ENCODE measurements around the gene CHD2.

The CHD2 gene

DNA sequence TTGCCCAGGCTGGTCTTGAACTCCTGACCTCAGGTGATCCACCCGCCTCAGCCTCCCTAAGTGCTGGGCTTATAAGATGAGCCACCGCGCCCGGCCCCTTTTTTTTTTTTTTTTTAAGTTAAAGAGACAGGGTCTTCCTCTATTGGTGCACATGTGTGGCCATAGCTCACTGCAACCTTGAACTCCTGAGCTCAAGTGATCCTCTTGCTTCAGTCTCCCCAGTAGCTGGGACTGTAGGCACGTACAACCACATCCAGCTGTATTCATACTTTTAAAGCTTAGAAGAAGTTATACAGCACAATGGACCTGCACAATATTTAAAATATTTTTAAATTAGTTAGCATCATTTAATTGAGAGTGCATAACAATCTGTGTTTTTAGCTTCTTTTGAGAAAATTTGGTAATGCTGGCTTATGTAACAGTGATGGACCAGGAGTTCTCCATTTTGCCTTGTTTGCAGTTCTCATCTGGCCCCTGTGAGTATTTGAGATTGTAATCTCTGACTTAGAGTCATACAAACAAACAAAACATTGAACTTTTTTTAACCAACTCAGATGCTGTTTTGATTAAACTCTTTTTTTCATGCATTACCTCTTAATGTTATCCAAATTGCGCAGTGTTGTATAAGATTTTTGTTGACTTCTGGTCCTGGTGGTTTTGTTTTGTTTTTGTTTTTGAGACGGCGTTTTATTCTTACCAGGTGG, 33.0 kb downstream of the CHD2 start:
- no peak for DNase-seq

DNA sequence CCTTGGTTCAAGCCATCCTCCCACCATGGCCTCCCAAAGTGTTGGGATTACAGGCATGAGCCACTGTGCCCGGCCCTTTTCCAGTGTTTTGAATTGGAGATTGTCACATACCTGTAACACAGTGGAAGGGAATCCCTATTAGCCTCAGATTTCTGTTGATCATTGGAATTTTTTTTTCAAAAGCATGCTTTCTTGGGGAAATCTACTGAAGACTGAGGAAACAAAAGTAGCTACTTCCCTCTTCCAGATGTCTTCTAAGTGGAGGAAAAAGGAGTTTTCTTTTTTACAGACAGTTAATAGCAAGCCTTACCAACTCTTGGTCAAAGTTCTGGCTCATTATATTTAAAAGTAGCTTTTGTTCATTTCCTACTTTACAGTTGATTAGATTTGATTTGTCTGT, 33.7 kb downstream of the CHD2 start:
- no peak for DNase-seq

DNA sequence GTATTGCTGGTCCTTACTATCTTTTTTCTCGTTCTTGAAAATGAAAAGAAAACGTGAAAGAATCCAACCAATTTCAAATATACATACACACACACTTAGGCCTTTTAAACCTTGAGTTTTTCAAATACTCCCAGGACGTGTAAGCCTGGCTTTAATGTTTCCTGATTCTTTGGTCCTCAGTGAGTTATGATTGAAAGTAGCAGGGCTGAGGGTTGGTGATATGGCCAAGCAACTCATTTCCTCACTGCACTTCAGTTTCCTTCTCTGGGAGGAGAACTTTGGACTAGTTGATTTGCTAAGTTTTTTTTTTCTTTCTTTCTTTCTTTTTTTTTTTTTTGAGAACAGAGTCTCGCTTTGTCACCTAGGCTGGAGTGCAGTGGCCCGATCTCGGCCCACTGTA, 34.6 kb downstream of the CHD2 start:
- DNase-seq: no peak

DNA sequence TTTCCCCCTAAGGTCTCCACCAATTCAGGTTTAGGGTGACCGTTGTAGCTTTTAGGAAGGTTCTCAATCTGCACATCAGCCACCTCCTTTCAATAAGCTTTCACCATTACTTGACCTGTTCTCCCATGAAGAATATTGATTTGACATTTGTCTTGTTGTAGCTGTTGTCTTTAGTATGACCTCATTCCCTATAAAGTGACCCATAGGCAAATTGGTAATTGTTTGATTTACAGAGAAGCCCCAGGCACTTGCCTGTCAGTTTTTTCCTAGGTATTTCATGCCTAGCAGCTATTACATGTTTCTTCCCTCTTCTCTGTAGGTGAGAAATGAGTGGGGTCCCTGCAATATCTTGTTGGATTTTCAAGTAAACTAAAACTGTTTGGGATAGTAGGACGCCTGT, 36.0 kb downstream of the CHD2 start:
- DNase-seq: no peak

DNA sequence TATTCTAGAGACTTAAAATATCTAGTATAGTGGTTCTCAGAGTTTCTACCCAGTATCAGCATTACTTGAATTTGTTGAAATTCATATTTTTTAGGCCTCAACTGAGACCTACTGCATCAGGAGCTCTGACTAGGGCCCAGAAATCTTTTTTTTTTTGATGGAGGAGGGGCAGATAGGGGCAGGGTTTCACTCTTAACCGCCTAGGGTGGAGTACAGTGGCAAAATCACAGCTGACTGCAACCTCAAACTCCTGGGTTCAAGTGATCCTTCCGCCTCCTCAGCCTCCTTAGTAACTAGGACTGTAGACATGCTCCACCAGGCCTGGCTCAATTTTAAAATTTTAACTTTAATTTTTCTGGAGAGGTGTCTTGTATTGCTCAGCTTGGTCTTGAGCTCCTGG, 36.6 kb downstream of the CHD2 start:
- DNase-seq: no peak

DNA sequence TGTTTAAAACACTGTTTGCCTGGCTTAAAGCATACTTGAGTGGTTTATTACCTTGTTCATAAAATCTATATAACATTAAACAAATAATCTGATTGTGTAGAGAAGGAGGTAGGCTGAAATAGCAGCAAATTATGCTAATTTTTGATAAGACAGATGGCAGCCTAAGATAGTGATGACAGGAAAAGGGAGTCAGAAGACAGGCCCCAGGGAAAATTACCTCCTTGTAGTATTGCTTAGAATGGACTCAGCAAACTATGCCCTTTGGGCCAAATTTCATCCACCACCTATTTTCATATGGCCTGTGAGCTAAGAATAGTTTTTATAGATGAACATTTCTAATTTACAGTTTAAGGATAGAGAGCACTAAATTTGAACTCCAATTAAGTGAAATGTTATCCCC, 37.8 kb downstream of the CHD2 start:
- no peak for DNase-seq

DNA sequence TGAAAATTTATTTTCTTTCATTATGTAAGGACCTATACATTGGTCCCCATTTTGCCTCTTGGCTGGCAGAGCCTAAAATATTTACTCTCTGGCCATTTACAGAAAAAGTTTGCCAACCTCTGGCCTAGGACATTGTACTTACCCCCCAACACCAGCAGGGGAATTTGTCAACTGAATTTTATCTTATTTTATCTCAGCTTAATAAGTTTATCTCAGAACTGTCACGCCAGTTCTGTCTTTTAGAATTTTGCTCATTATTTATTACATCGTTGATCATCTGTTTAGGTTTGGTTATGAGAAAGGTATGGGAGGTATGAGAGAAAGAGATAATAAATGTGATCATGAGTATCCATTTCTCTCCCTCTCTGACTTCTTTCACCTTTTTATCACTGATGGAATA, 38.3 kb downstream of the CHD2 start:
- no peak for DNase-seq

DNA sequence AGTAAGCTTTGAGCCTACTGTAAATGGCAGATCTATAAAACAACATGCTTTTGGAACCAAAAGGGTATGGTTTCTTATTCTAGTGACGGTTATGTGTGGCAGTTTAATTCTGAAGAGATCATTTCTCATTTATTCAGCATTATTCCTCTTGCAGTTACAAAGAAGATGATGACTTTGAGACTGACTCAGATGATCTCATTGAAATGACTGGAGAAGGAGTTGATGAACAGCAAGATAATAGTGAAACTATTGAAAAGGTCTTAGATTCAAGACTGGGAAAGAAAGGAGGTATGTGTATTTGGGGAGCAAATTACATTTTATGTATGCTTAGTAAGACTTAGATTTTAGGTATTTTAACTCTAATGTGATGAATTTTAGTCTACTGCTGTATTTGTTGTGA, 41.5 kb downstream of the CHD2 start:
- DNase-seq: no peak

DNA sequence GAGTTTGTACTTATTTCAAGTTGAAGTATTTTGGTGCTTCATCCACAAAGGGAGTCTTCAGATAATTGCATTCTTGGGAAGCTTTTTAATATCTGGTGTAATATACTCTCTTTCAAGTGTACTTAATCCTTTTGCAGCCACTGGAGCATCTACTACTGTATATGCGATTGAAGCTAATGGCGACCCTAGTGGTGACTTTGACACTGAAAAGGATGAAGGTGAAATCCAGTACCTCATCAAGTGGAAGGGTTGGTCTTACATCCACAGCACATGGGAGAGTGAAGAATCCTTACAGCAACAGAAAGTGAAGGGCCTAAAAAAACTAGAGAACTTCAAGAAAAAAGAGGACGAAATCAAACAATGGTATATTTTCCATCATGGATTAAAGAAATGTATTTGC, 42.6 kb downstream of the CHD2 start:
- DNase-seq: no peak

DNA sequence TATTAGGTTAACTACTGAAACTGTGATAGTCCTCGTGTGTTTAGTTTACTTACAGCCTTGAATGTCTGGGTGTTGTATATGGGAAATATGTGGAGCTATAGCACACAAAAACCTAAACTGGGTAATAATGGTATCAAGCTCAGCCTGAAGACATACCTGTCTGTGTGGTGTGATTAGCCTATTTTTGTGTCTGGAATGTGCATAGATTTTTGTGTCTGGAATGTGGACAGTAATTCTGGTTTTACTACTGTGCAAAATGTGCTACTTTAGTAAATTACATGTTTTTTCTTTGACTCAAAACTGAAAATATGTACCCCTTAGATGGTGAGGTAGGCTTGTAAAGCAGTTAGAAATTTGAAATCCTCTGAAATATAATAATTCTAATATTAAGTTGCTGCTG, 43.5 kb downstream of the CHD2 start:
- no peak for DNase-seq

DNA sequence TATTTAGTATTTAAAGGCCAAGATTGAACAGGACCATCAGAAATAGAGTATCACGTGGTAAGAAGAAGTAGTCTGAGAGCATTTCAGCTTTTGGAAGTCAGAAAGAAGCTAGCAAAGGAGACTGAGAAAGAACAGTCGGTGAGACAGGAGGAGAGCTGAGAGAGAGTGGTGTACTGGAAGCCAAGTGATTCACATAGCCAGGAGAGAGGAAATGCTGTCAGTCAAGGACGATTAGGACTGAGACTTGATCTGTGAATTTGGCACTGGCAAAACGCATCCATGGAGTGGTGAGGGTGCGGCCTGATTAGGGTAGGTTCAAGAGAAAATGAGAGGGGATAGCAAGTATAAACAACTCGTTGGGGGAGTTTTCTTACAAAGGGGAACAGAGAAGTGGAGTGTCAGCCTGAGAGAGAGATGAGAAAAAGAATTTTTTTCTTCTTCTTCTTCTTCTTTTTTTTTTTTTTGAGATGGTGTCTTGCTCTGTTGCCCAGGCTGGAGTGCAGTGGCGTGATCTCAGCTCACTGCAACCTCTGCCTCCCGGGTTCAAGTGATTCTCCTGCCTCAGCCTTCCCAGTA, 44.9 kb downstream of the CHD2 start:
- DNase-seq: no peak

DNA sequence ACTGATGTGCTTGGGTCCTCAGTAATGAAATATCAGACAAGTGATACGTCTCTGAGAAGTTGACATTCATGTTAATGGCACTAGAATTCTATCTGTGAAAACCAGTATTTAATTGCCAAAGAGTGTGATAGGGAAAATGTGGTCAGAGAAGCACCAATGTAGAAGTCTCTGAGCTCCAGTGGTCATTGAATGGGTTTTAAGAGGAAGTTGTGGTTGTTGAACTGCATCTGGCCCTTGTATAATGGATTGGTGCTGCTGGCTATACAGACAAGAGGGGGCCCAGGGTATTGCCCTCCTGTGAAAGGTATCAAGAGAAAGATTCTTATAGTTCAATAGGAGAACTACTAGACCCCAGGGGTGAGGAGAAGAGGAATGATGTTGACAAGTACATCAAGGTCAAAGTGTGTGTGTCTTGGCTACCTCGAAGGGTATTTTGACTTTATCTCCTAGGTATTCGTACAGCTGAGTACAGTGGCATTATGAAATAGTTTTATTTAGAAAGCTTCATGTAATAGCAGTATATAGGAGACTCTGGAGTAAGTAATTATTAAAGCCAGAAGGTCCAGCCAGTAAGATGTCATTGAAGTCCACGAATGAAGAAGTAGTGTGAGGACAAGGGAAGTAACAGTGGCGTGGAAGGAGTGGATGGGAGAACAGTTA, 47.1 kb downstream of the CHD2 start:
- DNase-seq: no peak

DNA sequence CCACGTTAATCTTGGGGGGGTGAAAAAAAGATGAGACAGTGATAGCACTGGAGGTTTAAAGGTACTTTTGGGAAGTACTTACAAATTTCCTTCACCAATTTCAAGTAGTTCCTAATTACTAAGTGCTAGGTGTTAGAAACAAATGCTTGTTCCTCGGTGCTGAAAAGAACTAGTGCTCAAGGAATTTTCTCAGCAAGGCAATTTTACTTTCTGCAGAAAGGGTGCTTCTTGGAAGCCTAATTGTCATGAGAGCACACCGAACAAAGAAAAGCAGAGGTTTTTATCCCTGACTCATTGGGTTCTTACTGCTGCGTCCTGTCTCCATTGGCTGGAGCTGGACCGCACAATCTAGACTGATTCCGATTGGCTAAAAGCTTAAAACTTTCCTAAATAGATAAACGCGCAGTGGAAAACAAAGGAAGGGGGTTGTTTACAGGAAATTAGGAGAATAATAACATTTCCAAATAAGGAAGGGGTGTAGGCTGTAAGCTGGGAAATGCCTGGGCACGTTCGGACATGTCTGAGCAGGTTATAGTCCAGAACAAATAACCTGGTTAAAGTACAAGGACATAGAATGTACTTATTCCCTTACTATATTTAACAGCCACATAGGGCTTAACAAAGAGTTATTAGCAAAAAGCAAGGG, 49.6 kb downstream of the CHD2 start:
- no peak for DNase-seq

DNA sequence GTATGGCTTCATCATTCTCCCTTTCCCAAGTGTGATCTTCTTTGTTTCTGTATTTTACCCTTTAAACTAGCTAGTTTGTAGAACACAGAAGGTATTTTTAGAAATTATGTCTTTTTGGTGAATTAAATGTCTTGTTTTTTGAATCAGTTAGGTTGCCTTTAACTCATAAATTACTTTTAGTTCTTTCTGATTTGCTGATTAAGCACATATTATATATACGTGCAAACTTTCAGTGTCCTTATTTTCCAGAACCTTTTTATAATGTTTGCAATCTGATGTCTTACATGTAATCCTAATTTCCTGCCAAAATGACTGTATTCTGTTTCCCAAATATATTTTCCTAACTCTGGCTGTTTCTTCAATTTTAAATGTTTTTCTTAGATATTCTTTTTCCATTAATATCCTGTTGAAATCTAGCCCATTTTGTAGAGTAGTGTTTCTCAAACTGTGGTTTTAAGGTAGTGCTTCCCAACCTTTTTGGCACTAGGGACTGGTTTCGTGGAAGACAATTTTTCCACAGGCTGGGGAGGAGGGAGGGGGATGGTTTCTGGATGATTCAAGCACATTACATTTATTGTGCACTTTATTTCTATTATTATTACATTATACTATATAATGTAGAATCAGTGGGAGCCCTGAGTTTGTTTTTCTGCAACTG, 51.8 kb downstream of the CHD2 start:
- DNase-seq: no peak

DNA sequence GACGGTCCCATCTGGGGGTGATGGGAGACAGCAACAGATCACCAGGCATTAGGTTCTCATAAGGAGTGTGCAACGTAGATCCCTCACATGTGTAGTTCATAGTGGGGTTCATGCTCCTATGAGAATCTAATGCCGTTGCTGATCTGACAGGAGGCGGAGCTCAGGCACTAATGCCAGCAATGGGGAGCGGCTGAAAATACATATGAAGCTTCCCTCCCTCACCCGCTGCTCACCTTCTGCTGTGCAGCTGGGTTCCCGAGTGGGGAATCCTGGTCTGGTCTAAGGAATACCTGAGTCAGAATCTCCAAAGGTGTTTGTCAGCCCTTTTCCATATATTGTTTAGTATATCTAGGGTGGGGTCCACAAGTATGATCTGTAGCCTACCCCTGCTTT, 52.3 kb downstream of the CHD2 start:
- no peak for DNase-seq

DNA sequence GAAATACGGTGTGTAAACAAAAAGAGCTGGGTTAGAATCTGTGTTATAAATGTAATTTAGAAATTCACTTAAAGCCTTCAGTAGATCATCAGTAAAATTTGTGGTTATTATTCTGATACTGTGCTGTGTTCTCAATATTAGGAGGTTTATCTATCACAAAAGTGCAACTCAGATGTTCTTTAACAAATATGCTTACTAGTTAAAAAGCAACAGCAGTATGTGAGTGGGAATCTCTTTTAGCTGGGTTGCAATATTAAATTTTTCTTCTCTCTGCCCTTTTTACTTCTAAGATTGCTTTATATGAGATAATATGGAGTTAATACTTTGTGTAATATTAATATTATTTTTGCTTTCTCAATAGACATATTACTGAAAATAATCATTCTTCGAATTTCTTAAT, 53.4 kb downstream of the CHD2 start:
- DNase-seq: no peak

DNA sequence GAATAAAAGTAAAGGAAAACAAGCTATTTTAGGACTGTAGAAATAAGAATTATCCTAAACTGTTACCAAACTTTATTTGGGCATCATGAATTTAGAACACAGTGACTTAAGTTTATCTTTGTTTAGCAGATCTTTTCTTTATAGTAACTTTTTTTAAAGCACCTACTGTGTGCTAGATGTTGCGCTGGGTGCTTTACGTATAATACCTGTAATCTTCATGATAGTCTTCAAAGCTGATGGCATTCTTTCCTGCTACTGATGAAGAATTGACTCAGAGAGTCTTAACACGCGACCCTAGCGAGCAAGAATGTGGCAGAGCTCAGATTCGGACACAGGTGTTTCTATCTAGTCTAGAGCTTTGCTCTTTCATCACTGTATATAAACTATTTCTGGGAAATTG, 53.9 kb downstream of the CHD2 start:
- DNase-seq: no peak

DNA sequence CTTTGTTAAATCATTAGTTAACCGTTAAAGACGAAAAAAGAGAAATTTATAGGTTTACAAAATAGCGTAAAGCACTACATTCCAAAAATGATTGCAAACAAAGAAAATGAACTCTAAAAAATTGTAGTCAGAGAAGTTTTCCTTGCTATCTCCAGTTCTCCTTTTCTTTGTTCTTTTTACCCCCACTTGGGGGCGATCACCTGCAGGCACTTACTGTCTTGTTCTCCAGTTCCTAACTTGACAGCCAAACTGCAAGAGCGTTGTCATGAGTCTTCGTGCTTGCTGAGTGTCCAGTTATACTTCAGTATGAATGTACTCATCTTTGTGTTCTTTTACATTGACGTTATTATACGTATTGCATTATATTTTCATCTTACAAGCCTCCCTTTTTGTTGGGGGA, 54.5 kb downstream of the CHD2 start:
- peak in 1 of 2 experiments; percentile 1 for DNase-seq

DNA sequence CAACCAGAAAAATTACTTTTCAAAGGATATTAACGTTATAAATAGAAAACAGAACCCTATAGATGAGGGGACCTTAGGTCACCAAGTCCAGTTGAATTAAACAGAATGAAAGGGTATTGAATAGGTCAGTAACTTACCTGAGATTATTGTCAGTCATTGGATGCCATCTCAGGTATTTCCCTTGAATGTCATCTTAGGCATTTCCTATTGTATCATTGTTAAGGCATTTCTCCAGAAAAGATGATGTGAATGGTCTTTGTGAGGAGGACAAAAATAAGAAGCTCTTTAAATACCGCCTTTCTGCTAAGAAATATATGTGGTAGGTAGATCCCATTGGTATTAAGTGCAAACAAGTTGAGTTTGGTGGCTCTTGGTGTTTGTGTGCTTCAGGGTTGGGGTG, 55.6 kb downstream of the CHD2 start:
- DNase-seq: no peak

DNA sequence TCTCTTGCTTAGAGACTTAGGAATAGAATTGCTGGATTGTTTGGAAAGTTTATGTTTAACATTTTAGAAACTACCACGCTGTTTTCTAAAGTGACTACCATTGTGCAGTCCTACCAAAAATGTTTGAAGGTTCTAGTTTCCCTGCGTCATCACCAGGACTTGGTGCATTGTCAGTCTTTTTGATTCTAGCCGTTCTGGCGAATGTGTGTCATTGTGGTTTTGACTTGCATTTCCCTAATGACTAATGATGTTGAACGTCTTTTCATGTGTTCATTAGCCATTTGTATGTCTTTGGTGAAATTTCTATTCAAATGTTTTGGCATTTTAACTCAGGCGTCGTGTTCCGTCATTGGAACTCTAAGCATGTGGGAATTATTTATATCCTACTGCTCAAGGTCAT, 58.0 kb downstream of the CHD2 start:
- peak; percentile 42 to 46 for DNase-seq

DNA sequence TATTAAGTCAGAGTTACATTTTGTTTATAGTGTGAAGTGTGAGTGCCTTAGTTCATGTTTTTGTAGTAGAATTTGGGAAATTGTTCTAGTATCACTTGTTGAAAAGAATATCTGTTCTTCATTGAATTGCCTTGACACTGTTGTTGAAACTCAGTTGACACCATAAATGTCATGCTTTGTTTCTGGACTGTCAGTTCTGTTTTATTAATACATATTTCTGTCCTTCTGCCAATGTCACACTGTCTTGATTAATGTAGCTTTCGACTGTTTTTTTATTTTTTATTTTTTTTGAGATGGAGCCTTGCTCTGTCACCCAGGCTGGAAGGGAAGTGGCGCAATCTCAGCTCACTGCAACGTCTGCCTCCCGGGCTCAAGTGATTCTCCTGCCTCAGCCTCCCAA, 59.1 kb downstream of the CHD2 start:
- DNase-seq: no peak

DNA sequence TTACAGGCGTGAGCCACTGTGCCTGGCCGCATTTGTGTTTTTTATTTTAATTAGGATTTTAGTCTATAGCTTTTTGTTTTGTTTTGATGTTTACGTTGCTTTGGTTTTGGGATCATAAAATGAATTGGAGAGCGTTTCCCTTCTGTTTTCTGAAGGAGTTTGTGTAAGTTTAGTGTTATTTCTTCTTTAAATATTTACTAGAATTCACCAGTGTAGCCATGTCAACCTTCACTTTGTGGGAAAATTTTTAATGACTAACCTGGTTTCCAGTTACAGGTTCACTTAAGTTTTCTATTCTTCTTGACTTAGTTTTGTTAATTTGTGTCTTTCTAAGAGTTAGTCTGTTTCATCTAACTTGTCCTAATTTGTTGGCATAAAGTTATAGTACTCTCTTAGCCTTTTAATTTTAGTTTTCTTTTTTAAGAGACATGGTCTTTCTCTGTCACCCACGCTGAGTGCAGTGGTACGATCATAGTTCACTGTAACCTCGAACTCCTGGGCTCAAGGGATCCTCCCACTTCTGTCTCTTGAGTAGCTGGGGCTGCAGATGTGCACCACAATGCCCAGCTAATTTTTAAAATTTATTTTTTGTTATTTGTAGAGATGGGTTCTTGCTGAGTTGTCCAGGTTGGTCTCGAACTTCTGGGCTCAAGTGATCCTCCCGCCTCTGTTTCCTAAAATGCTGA, 61.0 kb downstream of the CHD2 start:
- DNase-seq: no peak

DNA sequence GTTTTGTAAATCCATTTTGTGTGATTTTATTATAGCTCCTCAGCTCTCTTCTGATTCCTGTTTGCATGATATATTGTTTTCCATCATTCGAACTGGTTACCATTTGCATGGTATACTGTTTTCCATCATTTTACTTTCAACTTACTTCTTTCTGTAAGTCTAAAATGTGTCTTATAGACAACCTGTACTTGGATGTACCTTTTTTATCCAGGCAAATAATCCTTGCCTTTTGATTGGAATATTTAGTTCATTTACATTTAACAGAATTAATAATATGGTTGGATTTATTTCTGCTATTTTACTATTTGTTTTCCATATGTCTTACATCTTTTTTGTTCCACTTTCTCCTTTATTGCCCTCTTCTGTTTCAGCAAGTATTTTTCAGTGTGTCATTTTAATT, 62.8 kb downstream of the CHD2 start:
- DNase-seq: no peak

Data from activated CD4-positive, alpha-beta T cell treated with anti-CD3 and anti-CD28 coated beads, Interleukin-2, amount 50 U/mL, for 4 hours (primary cell).